ENCODE measurements around the gene RIOX2. TPM values are rescaled to one million over a fixed set of nuclear protein-coding genes. Genes with fewer than 3 reads are reported as not detected.

The RIOX2 gene
- total RNA-seq, 1 donor from 2014 or later, result 12.3 TPM

GRCh38 chr3:97896129-97896528 is 76.1 kb downstream of the RIOX2 start:
- Mint-ChIP-seq H3K4me3 (ENCODE audit: unreplicated experiment) (no peak overlapping the region), H3K27ac (ENCODE audit: unreplicated experiment) (no peak overlapping the region), H3K36me3 (ENCODE audit: unreplicated experiment) (peaks cover 5% of the 10 kb centered on the region), H3K9me3 (ENCODE audit: unreplicated experiment) (peaks cover 3% of the 10 kb centered on the region), H3K27me3 (ENCODE audit: unreplicated experiment) (peaks cover 6% of the 10 kb centered on the region), H3K4me1 (ENCODE audit: low read depth, unreplicated experiment) (peaks cover 6% of the 10 kb centered on the region)
- no peak for DNase-seq
- TF ChIP-seq CTCF (IDR thresholded peaks at IDR 0.05; ENCODE audit: partially characterized antibody, unreplicated experiment), result no peak

- no peak overlapping the region for H3K27ac Mint-ChIP-seq (ENCODE audit: unreplicated experiment)
- peaks cover 6% of the 10 kb centered on the region for H3K4me1 Mint-ChIP-seq (ENCODE audit: low read depth, unreplicated experiment)
- H3K9me3 Mint-ChIP-seq (ENCODE audit: unreplicated experiment), result peaks cover 3% of the 10 kb centered on the region
- DNase-seq, result no peak
- H3K27me3 Mint-ChIP-seq (ENCODE audit: unreplicated experiment), result peaks cover 6% of the 10 kb centered on the region
- TF ChIP-seq CTCF (IDR thresholded peaks at IDR 0.05; ENCODE audit: partially characterized antibody, unreplicated experiment), result no peak
- H3K36me3 Mint-ChIP-seq (ENCODE audit: unreplicated experiment), result peaks cover 5% of the 10 kb centered on the region
- no peak overlapping the region for H3K4me3 Mint-ChIP-seq (ENCODE audit: unreplicated experiment)
Measured at GRCh38 chr3:97895216-97895615, 77.0 kb downstream of the RIOX2 start.

- Mint-ChIP-seq H3K4me1 (ENCODE audit: low read depth, unreplicated experiment) (no peaks in the 10 kb centered on the region), H3K36me3 (ENCODE audit: unreplicated experiment) (no peaks in the 10 kb centered on the region), H3K9me3 (ENCODE audit: unreplicated experiment) (no peaks in the 10 kb centered on the region), H3K27me3 (ENCODE audit: unreplicated experiment) (peaks cover 2% of the 10 kb centered on the region), H3K4me3 (ENCODE audit: unreplicated experiment) (no peak overlapping the region), H3K27ac (ENCODE audit: unreplicated experiment) (no peak overlapping the region)
- DNase-seq, result no peak
- TF ChIP-seq CTCF (IDR thresholded peaks at IDR 0.05; ENCODE audit: partially characterized antibody, unreplicated experiment), result no peak
Measured at GRCh38 chr3:97892852-97893251, 79.4 kb downstream of the RIOX2 start.

Other genes with a start within 250 kb of the RIOX2 start
- 9.6 TPM for gene ARL6, start 207.7 kb downstream of the RIOX2 start, total RNA-seq (ENCODE audit: unreplicated experiment)
- gene CRYBG3, start 150.4 kb downstream of the RIOX2 start, total RNA-seq (ENCODE audit: unreplicated experiment), result 89.5 TPM
- not detected for gene GABRR3, start 62.9 kb upstream of the RIOX2 start, total RNA-seq (ENCODE audit: unreplicated experiment)
- gene OR5AC2, start 114.7 kb upstream of the RIOX2 start, total RNA-seq (ENCODE audit: unreplicated experiment), result not detected
- not detected for gene OR5H1, start 158.3 kb upstream of the RIOX2 start, total RNA-seq (ENCODE audit: unreplicated experiment)
- gene OR5H14, start 175.0 kb upstream of the RIOX2 start, total RNA-seq (ENCODE audit: unreplicated experiment), result not detected
- gene OR5H15, start 194.3 kb upstream of the RIOX2 start, total RNA-seq (ENCODE audit: unreplicated experiment), result not detected